RPMI8226 (cell line): Measurements from ENCODE around the gene AP5S1.
"Not testable (repeated sequence)": the region's sequence is repeated elsewhere in the genome, so short reads cannot be mapped to it uniquely, and the experiment has no call there.

Experiments
- DNase-seq: peaks from one replicate; pipeline ENCODE4 v3.0.0-alpha.2; 2015

Gene AP5S1

GRCh38 chr20:3820048-3820900 is at the start of gene AP5S1:
Gene AP5S1 (plus strand): TSS chr20:3820547. CDS start chr20:3822118, 1,571 bp downstream.
- DNase-seq: peak; percentile 98

GRCh38 chr20:3771552-3772058 is 48.7 kb upstream of the AP5S1 start:
- DNase-seq: no peak

GRCh38 chr20:3775457-3776108 is 44.8 kb upstream of the AP5S1 start:
- DNase-seq: no peak

GRCh38 chr20:3777381-3777715 is 43.0 kb upstream of the AP5S1 start:
- no peak for DNase-seq

- peak; percentile 50 for DNase-seq
Observed at GRCh38 chr20:3777716-3778629, 42.4 kb upstream of the AP5S1 start.

- DNase-seq: no peak
Observed at GRCh38 chr20:3778976-3779375, 41.4 kb upstream of the AP5S1 start.

GRCh38 chr20:3781153-3781910 is 39.0 kb upstream of the AP5S1 start, which contains the start of gene SPEF1:
Gene SPEF1 (minus strand): TSS chr20:3781448. CDS start chr20:3781287, 161 bp downstream.
- DNase-seq: peak; percentile 91

GRCh38 chr20:3782597-3782996 is 37.8 kb upstream of the AP5S1 start:
- no peak for DNase-seq

GRCh38 chr20:3783068-3783489 is 37.3 kb upstream of the AP5S1 start:
- DNase-seq: no peak

- no peak for DNase-seq
Observed at GRCh38 chr20:3783511-3784195, 36.7 kb upstream of the AP5S1 start.

GRCh38 chr20:3784216-3784853 is 36.0 kb upstream of the AP5S1 start:
- no peak for DNase-seq

- DNase-seq: no peak
Observed at GRCh38 chr20:3784863-3785239, 35.5 kb upstream of the AP5S1 start.

- no peak for DNase-seq
Observed at GRCh38 chr20:3785240-3786125, 34.9 kb upstream of the AP5S1 start.

- no peak for DNase-seq
Observed at GRCh38 chr20:3786126-3786484, 34.2 kb upstream of the AP5S1 start.

- peak; percentile 93 for DNase-seq
Observed at GRCh38 chr20:3786665-3787323, 33.6 kb upstream of the AP5S1 start, which contains the start of gene CENPB. Gene CENPB (minus strand): TSS chr20:3786740. CDS start chr20:3786483, 257 bp downstream.

GRCh38 chr20:3787324-3788014 is 32.9 kb upstream of the AP5S1 start:
- DNase-seq: no peak

- no peak for DNase-seq
Observed at GRCh38 chr20:3788685-3789155, 31.6 kb upstream of the AP5S1 start.

- not testable (repeated sequence) for DNase-seq
Observed at GRCh38 chr20:3789201-3789600, 31.1 kb upstream of the AP5S1 start.

- DNase-seq: not testable (repeated sequence)
Observed at GRCh38 chr20:3794168-3794567, 26.2 kb upstream of the AP5S1 start.
